Measurements from ENCODE around the gene NLGN1. TPM values are rescaled to one million over a fixed set of nuclear protein-coding genes. Genes with fewer than 3 reads are reported as not detected.

NLGN1 gene
- total RNA-seq, 1 donor from 2014 or later: 34.8 TPM

- H3K36me3 Mint-ChIP-seq: no peaks in the 10 kb centered on the region
Measured at GRCh38 chr3:173762501-173762900, 365.0 kb downstream of the NLGN1 start.

GRCh38 chr3:173770011-173770410 lies 372.5 kb downstream of the NLGN1 start:
- H3K79me2 ChIP-seq (ENCODE audit: low read depth): no peaks in the 10 kb centered on the region
- Mint-ChIP-seq H3K27me3 (ENCODE audit: insufficient read depth, low read depth) (peaks cover 3% of the 10 kb centered on the region), H3K36me3 (no peaks in the 10 kb centered on the region), H3K9me3 (no peaks in the 10 kb centered on the region), H3K4me1 (peaks cover 12% of the 10 kb centered on the region), H3K27ac (no peak overlapping the region), H3K4me3 (no peak overlapping the region)
- DNase-seq (ENCODE audit: low spot score): no peak
- H3K4me1 ChIP-seq: peaks cover 16% of the 10 kb centered on the region
- TF ChIP-seq CTCF (IDR thresholded peaks at IDR 0.05) (no peak), EZH2phosphoT487 (IDR thresholded peaks at IDR 0.05) (no peak), EZH2 (IDR thresholded peaks at IDR 0.05) (no peak)
- no peaks in the 10 kb centered on the region for H3K9me3 ChIP-seq (ENCODE audit: low read depth)
- H3K9ac ChIP-seq: no peak overlapping the region
- H4K20me1 ChIP-seq (ENCODE audit: low read depth): no peaks in the 10 kb centered on the region
- H3K4me3 ChIP-seq: no peak overlapping the region
- H3K27me3 ChIP-seq: no peaks in the 10 kb centered on the region
- no peaks in the 10 kb centered on the region for H3F3A ChIP-seq (ENCODE audit: low read depth)
- no peak overlapping the region for H3K27ac ChIP-seq
- H3K4me2 ChIP-seq: no peak overlapping the region
- no peaks in the 10 kb centered on the region for H3K36me3 ChIP-seq
- H2AFZ ChIP-seq (replicated peaks): no peak overlapping the region

More at GRCh38 chr3:173762501-173762900, 365.0 kb downstream of the NLGN1 start:
- no peak for DNase-seq (ENCODE audit: low spot score)
- Histone ChIP-seq H3F3A (ENCODE audit: low read depth) (no peaks in the 10 kb centered on the region), H3K27ac (no peak overlapping the region), H3K4me1 (no peaks in the 10 kb centered on the region), H3K4me2 (no peak overlapping the region), H3K36me3 (no peaks in the 10 kb centered on the region), H3K4me3 (no peak overlapping the region), H4K20me1 (ENCODE audit: low read depth) (no peaks in the 10 kb centered on the region), H3K9ac (no peak overlapping the region), H2AFZ (replicated peaks) (no peak overlapping the region), H3K79me2 (ENCODE audit: low read depth) (no peaks in the 10 kb centered on the region), H3K27me3 (no peaks in the 10 kb centered on the region), H3K9me3 (ENCODE audit: low read depth) (no peaks in the 10 kb centered on the region)
- Mint-ChIP-seq H3K9me3 (peaks cover 2% of the 10 kb centered on the region), H3K4me1 (peaks cover 12% of the 10 kb centered on the region), H3K27me3 (ENCODE audit: insufficient read depth, low read depth) (peaks cover 3% of the 10 kb centered on the region), H3K27ac (no peak overlapping the region), H3K4me3 (no peak overlapping the region)
- TF ChIP-seq EZH2phosphoT487 (IDR thresholded peaks at IDR 0.05): no peak
- no peak for TF ChIP-seq EZH2 (IDR thresholded peaks at IDR 0.05)
- no peak for TF ChIP-seq CTCF (IDR thresholded peaks at IDR 0.05)

- peaks cover 16% of the 10 kb centered on the region for H3K4me1 ChIP-seq
- TF ChIP-seq EZH2phosphoT487 (IDR thresholded peaks at IDR 0.05) (no peak), EZH2 (IDR thresholded peaks at IDR 0.05) (no peak), CTCF (IDR thresholded peaks at IDR 0.05) (no peak)
- no peak overlapping the region for H3K27ac ChIP-seq
- H3K4me3 ChIP-seq: no peak overlapping the region
- Mint-ChIP-seq H3K4me3 (no peak overlapping the region), H3K36me3 (no peaks in the 10 kb centered on the region), H3K27ac (no peak overlapping the region), H3K27me3 (ENCODE audit: insufficient read depth, low read depth) (peaks cover 3% of the 10 kb centered on the region), H3K4me1 (peaks cover 12% of the 10 kb centered on the region), H3K9me3 (no peaks in the 10 kb centered on the region)
- no peaks in the 10 kb centered on the region for H3K27me3 ChIP-seq
- peak; percentile 39 for DNase-seq (ENCODE audit: low spot score)
- no peaks in the 10 kb centered on the region for H3K9me3 ChIP-seq (ENCODE audit: low read depth)
- no peaks in the 10 kb centered on the region for H3K36me3 ChIP-seq
- no peaks in the 10 kb centered on the region for H3K79me2 ChIP-seq (ENCODE audit: low read depth)
- no peak overlapping the region for H2AFZ ChIP-seq (replicated peaks)
- H3K9ac ChIP-seq: no peak overlapping the region
- H4K20me1 ChIP-seq (ENCODE audit: low read depth): no peaks in the 10 kb centered on the region
- no peak overlapping the region for H3K4me2 ChIP-seq
- no peaks in the 10 kb centered on the region for H3F3A ChIP-seq (ENCODE audit: low read depth)
Measured at GRCh38 chr3:173770796-173771573, 373.4 kb downstream of the NLGN1 start.
